ENCODE measurements around the gene PID1.

- TF ChIP-seq, protein P1, sequence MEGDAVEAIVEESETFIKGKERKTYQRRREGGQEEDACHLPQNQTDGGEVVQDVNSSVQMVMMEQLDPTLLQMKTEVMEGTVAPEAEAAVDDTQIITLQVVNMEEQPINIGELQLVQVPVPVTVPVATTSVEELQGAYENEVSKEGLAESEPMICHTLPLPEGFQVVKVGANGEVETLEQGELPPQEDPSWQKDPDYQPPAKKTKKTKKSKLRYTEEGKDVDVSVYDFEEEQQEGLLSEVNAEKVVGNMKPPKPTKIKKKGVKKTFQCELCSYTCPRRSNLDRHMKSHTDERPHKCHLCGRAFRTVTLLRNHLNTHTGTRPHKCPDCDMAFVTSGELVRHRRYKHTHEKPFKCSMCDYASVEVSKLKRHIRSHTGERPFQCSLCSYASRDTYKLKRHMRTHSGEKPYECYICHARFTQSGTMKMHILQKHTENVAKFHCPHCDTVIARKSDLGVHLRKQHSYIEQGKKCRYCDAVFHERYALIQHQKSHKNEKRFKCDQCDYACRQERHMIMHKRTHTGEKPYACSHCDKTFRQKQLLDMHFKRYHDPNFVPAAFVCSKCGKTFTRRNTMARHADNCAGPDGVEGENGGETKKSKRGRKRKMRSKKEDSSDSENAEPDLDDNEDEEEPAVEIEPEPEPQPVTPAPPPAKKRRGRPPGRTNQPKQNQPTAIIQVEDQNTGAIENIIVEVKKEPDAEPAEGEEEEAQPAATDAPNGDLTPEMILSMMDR (IDR thresholded peaks at IDR 0.05; ENCODE audit: low read depth, low read length, missing input control), result no peak
- TF ChIP-seq, protein P2, sequence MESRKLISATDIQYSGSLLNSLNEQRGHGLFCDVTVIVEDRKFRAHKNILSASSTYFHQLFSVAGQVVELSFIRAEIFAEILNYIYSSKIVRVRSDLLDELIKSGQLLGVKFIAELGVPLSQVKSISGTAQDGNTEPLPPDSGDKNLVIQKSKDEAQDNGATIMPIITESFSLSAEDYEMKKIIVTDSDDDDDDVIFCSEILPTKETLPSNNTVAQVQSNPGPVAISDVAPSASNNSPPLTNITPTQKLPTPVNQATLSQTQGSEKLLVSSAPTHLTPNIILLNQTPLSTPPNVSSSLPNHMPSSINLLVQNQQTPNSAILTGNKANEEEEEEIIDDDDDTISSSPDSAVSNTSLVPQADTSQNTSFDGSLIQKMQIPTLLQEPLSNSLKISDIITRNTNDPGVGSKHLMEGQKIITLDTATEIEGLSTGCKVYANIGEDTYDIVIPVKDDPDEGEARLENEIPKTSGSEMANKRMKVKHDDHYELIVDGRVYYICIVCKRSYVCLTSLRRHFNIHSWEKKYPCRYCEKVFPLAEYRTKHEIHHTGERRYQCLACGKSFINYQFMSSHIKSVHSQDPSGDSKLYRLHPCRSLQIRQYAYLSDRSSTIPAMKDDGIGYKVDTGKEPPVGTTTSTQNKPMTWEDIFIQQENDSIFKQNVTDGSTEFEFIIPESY (IDR thresholded peaks at IDR 0.05), result no peak
- TF ChIP-seq TAF1 (conservative IDR thresholded peaks at IDR 0.05), result no peak
Measured at GRCh38 chr2:229033816-229034215, 237.3 kb downstream of the PID1 start.
